AG08396 (cell line): Measurements from ENCODE around the gene NOTCH4.
"Not testable (repeated sequence)": the region's sequence is repeated elsewhere in the genome, so short reads cannot be mapped to it uniquely, and the experiment has no call there.

Experiments
- DNase-seq: peaks from one replicate; pipeline ENCODE4 v3.0.0; 2012; ENCODE audit warnings: low spot score, mixed read lengths

NOTCH4 gene

GRCh38 chr6:32193096-32193495, 30.8 kb downstream of the NOTCH4 start:
- DNase-seq, result not testable (repeated sequence)

GRCh38 chr6:32192608-32193039, 31.2 kb downstream of the NOTCH4 start, which contains the start of gene GPSM3:
Gene GPSM3 (minus strand): TSS chr6:32192643. CDS start chr6:32192513, 130 bp downstream.
- no peak for DNase-seq

- no peak for DNase-seq
These were observed 31.9 kb downstream of the NOTCH4 start for GRCh38 chr6:32191696-32192607.

- DNase-seq, result no peak
These were observed 32.8 kb downstream of the NOTCH4 start for GRCh38 chr6:32190911-32191677.

GRCh38 chr6:32190054-32190851, 33.6 kb downstream of the NOTCH4 start, which contains the start of gene PBX2:
Gene PBX2 (minus strand): TSS chr6:32190202. CDS start chr6:32189915, 287 bp downstream.
- DNase-seq, result peak; percentile 74

GRCh38 chr6:32189742-32190053, 34.2 kb downstream of the NOTCH4 start:
- DNase-seq, result no peak

GRCh38 chr6:32189069-32189741, 34.7 kb downstream of the NOTCH4 start:
- no peak for DNase-seq

GRCh38 chr6:32188381-32189068, 35.3 kb downstream of the NOTCH4 start:
- DNase-seq, result no peak

GRCh38 chr6:32187725-32188380, 36.0 kb downstream of the NOTCH4 start:
- not testable (repeated sequence) for DNase-seq

GRCh38 chr6:32187009-32187709, 36.7 kb downstream of the NOTCH4 start:
- no peak for DNase-seq

- not testable (repeated sequence) for DNase-seq
These were observed 37.6 kb downstream of the NOTCH4 start for GRCh38 chr6:32186151-32186840.

GRCh38 chr6:32185681-32186131, 38.2 kb downstream of the NOTCH4 start:
- peak; percentile 76 for DNase-seq

- no peak for DNase-seq
These were observed 39.7 kb downstream of the NOTCH4 start, which contains the start of gene AGER for GRCh38 chr6:32184084-32184640. Gene AGER (minus strand): TSS chr6:32184253. CDS start chr6:32184222, 31 bp downstream.

GRCh38 chr6:32183483-32184083, 40.3 kb downstream of the NOTCH4 start:
- no peak for DNase-seq

- DNase-seq, result no peak
These were observed 40.8 kb downstream of the NOTCH4 start for GRCh38 chr6:32183030-32183429.

GRCh38 chr6:32182555-32182981, 41.3 kb downstream of the NOTCH4 start:
- DNase-seq, result no peak

- no peak for DNase-seq
These were observed 41.8 kb downstream of the NOTCH4 start for GRCh38 chr6:32181915-32182529.
